Measurements from ENCODE around the gene AKAP6.

DNA sequence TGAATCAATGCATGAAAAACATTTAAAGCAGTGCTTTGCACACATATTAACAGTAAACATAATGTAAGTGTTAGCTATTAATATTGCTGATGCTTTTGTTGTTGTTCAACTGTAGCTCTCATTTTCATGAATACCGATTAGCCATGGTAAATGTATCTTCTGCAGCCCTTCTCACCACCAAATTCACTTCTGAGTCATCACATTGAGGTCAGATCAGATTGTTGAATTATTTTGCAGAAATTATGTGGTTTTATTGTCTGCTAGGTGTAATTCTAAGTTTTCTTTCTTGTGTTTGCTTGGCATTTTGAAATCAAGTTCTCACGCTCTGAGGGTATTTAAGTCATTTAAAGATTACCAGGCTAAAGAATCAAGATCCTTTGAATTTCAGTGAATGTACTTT lies 74.6 kb downstream of the AKAP6 start:
- TF ChIP-seq TAF7 (optimal IDR thresholded peaks at IDR 0.05; ENCODE audit: borderline replicate concordance, low read depth, low read length) (no peak), SRF (IDR thresholded peaks at IDR 0.05; ENCODE audit: low read depth, low read length) (no peak), KDM5A (IDR thresholded peaks at IDR 0.05; ENCODE audit: low read length) (no peak), RAD21 (IDR thresholded peaks at IDR 0.05 in 1 of 2, conservative IDR thresholded peaks at IDR 0.05 in 1 of 2; ENCODE audit: low read depth in 2 of 2, low read length in 2 of 2) (no peak), EP300 (IDR thresholded peaks at IDR 0.05; ENCODE audit: borderline replicate concordance in 1 of 2, low read depth in 2 of 2, low read length in 2 of 2) (no peak)
- TF ChIP-seq, protein P1, sequence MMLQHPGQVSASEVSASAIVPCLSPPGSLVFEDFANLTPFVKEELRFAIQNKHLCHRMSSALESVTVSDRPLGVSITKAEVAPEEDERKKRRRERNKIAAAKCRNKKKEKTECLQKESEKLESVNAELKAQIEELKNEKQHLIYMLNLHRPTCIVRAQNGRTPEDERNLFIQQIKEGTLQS (IDR thresholded peaks at IDR 0.05; ENCODE audit: insufficient read depth, low read depth, low read length) = no peak
